ENCODE data around the gene HS2ST1. TPM values are rescaled to one million over a fixed set of nuclear protein-coding genes. Genes with fewer than 3 reads are reported as not detected.

The HS2ST1 gene
- total RNA-seq, 3 donors from 2014 or later = 17.7 to 18.0 (median 17.8) TPM

GRCh38 chr1:87093286-87093685 lies 178.9 kb downstream of the HS2ST1 start:
- TF ChIP-seq POLR2A (IDR thresholded peaks at IDR 0.05) (no peak), POLR2AphosphoS5 (IDR thresholded peaks at IDR 0.05) (no peak), CTCF (IDR thresholded peaks at IDR 0.05) (no peak)
- H3K27ac ChIP-seq = no peak overlapping the region
- no peak overlapping the region for H3K4me3 ChIP-seq
- no peak for DNase-seq (ENCODE audit: low spot score in 2 of 2)
- H3K4me1 ChIP-seq = no peaks in the 10 kb centered on the region
- no peaks in the 10 kb centered on the region for H3K27me3 ChIP-seq
- H3K9me3 ChIP-seq = no peaks in the 10 kb centered on the region
- intact Hi-C loops (cut with DNase I; ENCODE audit: low total_unique reads) = no loop called here
- H3K36me3 ChIP-seq = no peaks in the 10 kb centered on the region

DNA sequence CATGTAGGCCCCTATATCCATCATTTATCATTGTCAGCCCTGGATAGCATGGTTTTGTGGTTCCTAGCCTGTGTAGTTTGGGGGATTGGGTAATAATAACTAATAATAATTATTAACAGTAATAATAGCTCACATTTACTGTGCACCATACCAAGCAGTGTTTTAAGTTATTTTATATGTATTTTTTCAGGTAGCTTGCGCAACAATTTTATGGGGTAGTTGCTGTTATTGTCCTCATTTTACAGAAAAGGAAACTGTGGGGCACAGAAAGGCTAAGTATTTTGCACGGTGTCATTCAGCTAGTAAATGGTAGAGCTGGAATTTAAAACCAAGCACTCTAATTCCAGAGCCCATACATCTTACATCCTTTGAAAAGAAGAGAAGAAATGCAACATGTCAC lies 179.8 kb downstream of the HS2ST1 start:
- H3K27me3 ChIP-seq = no peaks in the 10 kb centered on the region
- no peak overlapping the region for H3K4me3 ChIP-seq
- no peaks in the 10 kb centered on the region for H3K9me3 ChIP-seq
- no peak for DNase-seq (ENCODE audit: low spot score in 2 of 2)
- no peaks in the 10 kb centered on the region for H3K4me1 ChIP-seq
- H3K36me3 ChIP-seq = no peaks in the 10 kb centered on the region
- intact Hi-C loops (cut with DNase I; ENCODE audit: low total_unique reads) = no loop called here
- TF ChIP-seq POLR2A (IDR thresholded peaks at IDR 0.05) (no peak), CTCF (IDR thresholded peaks at IDR 0.05) (no peak), POLR2AphosphoS5 (IDR thresholded peaks at IDR 0.05) (no peak)
- H3K27ac ChIP-seq = no peak overlapping the region

- no peak overlapping the region for H3K4me3 ChIP-seq
- TF ChIP-seq POLR2A (IDR thresholded peaks at IDR 0.05) (no peak), CTCF (IDR thresholded peaks at IDR 0.05) (no peak), POLR2AphosphoS5 (IDR thresholded peaks at IDR 0.05) (no peak)
- peaks cover 12% of the 10 kb centered on the region in 2 donors for H3K9me3 ChIP-seq
- H3K36me3 ChIP-seq = no peaks in the 10 kb centered on the region
- H3K27ac ChIP-seq = no peak overlapping the region
- H3K4me1 ChIP-seq = no peaks in the 10 kb centered on the region
- DNase-seq (ENCODE audit: low spot score in 2 of 2) = no peak
- intact Hi-C loops (cut with DNase I; ENCODE audit: low total_unique reads) = no loop called here
- no peaks in the 10 kb centered on the region for H3K27me3 ChIP-seq
These were observed 185.8 kb downstream of the HS2ST1 start for GRCh38 chr1:87100271-87100670.

- H3K27ac ChIP-seq = no peak overlapping the region
- peaks cover 12% of the 10 kb centered on the region in 2 donors for H3K9me3 ChIP-seq
- DNase-seq (ENCODE audit: low spot score in 2 of 2) = no peak
- no peak overlapping the region for H3K4me3 ChIP-seq
- H3K27me3 ChIP-seq = no peaks in the 10 kb centered on the region
- H3K36me3 ChIP-seq = no peaks in the 10 kb centered on the region
- intact Hi-C loops (cut with DNase I; ENCODE audit: low total_unique reads) = no loop called here
- TF ChIP-seq POLR2A (IDR thresholded peaks at IDR 0.05) = no peak
- no peaks in the 10 kb centered on the region for H3K4me1 ChIP-seq
These were observed 188.6 kb downstream of the HS2ST1 start for GRCh38 chr1:87103074-87103473.

DNA sequence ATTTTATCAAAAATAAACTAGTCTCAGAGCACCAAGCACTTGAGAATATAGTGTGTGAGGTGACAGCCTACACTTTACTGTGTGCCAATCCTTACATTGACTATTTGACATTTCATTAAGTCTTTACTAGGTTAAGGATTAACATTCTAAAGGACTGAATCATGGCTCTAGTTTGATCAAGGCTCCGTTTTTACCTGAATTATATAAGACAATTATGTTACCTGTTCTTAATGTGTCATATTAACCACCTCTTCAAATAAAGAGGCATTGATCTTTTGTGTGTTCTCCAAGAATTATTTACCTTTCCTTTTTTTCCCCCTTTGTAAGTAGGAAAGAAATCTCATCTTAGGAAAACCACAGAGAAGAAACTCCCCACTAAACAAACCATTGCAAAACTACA lies 189.7 kb downstream of the HS2ST1 start:
- Histone ChIP-seq H3K4me3 (no peak overlapping the region), H3K27ac (no peak overlapping the region), H3K4me1 (no peaks in the 10 kb centered on the region), H3K27me3 (no peaks in the 10 kb centered on the region), H3K9me3 (peaks cover 12% of the 10 kb centered on the region in 2 donors), H3K36me3 (no peaks in the 10 kb centered on the region)
- no peak for TF ChIP-seq POLR2A (IDR thresholded peaks at IDR 0.05)
- no peak for TF ChIP-seq CTCF (IDR thresholded peaks at IDR 0.05)
- no peak for TF ChIP-seq POLR2AphosphoS5 (IDR thresholded peaks at IDR 0.05)
- no peak for DNase-seq (ENCODE audit: low spot score in 2 of 2)
- intact Hi-C loops (cut with DNase I; ENCODE audit: low total_unique reads) = no loop called here

GRCh38 chr1:87104945-87105344 lies 190.5 kb downstream of the HS2ST1 start:
- TF ChIP-seq POLR2A (IDR thresholded peaks at IDR 0.05) (no peak), POLR2AphosphoS5 (IDR thresholded peaks at IDR 0.05) (no peak), CTCF (IDR thresholded peaks at IDR 0.05) (no peak)
- H3K36me3 ChIP-seq = no peaks in the 10 kb centered on the region
- DNase-seq (ENCODE audit: low spot score in 2 of 2) = no peak
- no peak overlapping the region for H3K27ac ChIP-seq
- H3K27me3 ChIP-seq = no peaks in the 10 kb centered on the region
- H3K4me1 ChIP-seq = no peaks in the 10 kb centered on the region
- intact Hi-C loops (cut with DNase I; ENCODE audit: low total_unique reads) = no loop called here
- H3K9me3 ChIP-seq = peaks cover 9% of the 10 kb centered on the region in 2 donors
- H3K4me3 ChIP-seq = no peak overlapping the region

Measured in breast epithelium (tissue), 4 donors.